IPS-NIHi7 (cell line): ENCODE data around the gene SANBR.

Source experiments
- DNase-seq: peaks from one replicate; pipeline ENCODE4 v3.0.0; 2012; ENCODE audit warnings: mixed read lengths; ENCODE audit errors: extremely low spot score

Gene SANBR

GRCh38 chr2:61089797-61090196 lies 24.1 kb downstream of the SANBR start:
- DNase-seq: no peak

DNA sequence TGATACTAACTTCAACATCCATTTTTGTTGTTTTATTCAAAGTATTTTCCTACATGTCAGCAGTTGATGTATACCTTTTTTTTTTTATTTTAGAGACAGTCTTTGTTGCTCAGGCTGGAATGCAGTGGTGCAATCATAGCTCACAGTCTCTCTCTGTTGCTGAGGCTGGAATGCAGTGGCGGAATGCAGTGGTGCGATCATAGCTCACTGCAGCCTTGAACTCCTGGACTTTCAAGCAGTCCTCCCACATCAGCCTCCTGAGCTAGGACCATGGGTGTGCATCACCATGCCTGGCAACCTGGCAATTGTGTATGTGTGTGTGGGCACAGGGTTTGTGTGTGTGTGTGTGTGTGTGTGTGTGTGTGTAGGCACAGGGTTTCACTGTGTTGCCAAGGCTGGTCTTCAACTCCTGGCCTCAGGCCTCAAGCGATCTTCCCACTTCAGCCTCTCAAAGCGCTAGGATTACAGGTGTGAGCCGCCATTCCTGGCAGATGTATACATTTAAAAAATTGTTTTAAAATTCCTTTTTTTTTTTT lies 24.8 kb downstream of the SANBR start:
- no peak for DNase-seq

DNA sequence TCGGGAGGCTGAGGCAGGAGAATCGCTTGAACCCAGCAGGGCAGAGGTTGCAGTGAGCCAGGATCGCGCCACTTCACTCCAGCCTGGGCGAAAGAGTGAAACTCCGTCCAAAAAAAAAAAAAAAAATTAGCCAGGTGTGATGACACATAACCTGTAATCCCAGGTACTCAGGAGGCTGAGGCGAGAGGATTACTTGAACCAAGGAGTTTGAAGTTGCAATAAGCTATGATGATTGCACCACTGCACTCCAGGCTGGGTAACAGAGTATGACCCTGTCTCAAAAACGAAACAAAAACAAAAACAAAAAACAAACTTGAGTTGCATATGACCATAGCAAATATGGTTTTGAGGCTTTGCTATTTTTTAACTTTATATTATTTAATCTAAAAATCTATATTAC lies 25.8 kb downstream of the SANBR start:
- no peak for DNase-seq

DNA sequence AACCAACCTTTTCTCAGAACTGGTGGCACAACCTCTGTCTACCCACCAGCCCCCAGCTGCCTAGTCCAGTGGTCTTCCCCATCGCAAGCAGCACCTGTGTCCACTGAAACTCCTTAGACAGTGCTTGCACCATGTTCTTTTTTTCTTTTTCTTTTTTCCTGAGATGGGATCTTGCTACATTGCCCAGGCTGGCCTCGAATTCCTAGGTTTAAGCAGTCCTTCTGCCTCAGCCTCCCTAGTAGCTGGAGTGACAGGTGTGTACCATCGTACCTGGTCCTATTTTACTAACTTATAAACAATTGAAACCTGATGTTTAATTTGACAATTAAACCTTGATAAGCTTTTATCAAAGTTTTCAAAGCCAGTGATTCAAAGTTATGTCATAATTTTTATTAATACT lies 30.8 kb downstream of the SANBR start:
- no peak for DNase-seq

DNA sequence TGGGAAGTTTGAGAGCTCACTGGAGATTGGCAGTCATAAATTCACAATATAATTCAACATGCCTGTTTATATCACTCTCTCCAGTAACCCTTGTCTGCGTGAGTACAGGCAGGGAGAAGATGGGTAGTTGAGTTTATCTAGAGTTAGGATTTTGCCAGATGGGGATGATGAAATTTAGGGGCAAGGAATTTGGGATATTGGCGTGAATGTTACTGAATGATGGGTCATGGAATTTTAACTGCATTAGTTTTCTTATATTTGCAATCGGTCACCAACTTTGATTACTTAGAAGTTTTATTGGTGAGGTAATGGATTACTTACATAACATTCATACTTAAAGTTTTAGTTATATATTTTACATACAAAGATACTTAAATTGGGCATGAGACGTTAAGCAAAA lies 35.1 kb downstream of the SANBR start:
- DNase-seq: no peak

DNA sequence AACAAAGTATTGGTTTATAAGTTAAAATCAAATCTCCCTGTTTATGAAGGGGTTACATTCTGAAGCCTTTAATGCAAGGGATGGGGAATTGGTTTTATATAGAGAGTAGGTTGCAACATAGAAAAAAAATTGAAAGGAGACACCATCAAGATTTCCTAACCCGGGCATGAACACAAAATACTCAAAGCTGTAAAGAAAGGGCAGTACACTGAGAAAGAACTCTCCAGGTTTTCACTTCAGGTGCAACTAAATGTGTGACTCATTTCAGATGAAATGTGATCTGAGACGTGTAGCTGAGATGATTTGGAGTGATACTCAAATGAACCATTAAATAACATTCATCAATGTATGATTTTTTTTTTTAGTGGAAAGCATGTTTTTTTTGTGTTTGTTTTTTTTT lies 43.6 kb downstream of the SANBR start:
- no peak for DNase-seq

- no peak for DNase-seq
These were observed 46.0 kb downstream of the SANBR start for GRCh38 chr2:61111708-61112107.

DNA sequence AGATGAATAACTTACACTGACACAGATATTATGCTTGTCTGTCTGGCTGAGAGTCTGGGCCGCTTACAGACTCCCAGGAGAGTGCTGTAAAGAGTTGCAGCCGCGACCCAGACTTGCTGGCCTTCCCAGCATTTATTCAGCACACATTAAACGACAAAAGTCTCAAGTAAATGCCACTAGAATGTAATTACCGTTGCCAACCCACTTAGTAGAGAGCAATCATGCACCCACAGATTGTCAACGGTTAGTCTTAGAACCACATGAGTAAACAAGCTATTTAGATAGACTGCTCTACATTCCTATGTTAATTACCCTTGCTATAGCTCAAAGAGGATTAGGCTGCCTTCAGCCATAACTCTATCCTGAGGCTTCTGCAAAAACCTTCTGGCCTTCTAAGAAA lies 48.5 kb downstream of the SANBR start:
- no peak for DNase-seq
